ENCODE results near the gene GALK1. TPM values are rescaled to one million over a fixed set of nuclear protein-coding genes. Genes with fewer than 3 reads are reported as not detected.

The GALK1 gene
- total and polyA plus RNA-seq, 9 of the 15 experiments (the other 6 are each of a cell fraction or from before 2014, with no cell fraction given) = 0.45 to 51.6 (median 17.4) TPM

- TF ChIP-seq MNT (conservative IDR thresholded peaks at IDR 0.05) (peak; percentile 80 to 85; a peak in 2 of 4 replicates), NEUROD1 (IDR thresholded peaks at IDR 0.05; ENCODE audit: borderline replicate concordance, low read depth, low read length, partially characterized antibody) (no peak), NFYB (IDR thresholded peaks at IDR 0.05; ENCODE audit: extremely low read depth, insufficient read length) (no peak), HNRNPL (IDR thresholded peaks at IDR 0.05; ENCODE audit: low read depth, low read length) (no peak), JUNB (CRISPR knock-in tag; conservative IDR thresholded peaks at IDR 0.05) (no peak), FOXO4 (CRISPR knock-in tag; IDR thresholded peaks at IDR 0.05) (no peak), ETV1 (tag; conservative IDR thresholded peaks at IDR 0.05; ENCODE audit: low read depth) (no peak), CHD4 (IDR thresholded peaks at IDR 0.05; ENCODE audit: insufficient read depth, insufficient replicate concordance, low read depth, low read length, poor library complexity, severe bottlenecking) (no peak), HINFP (tag; conservative IDR thresholded peaks at IDR 0.05; ENCODE audit: low read depth) (peak; percentile 95), ZNF184 (CRISPR knock-in tag; IDR thresholded peaks at IDR 0.05) (no peak), VEZF1 (CRISPR knock-in tag; IDR thresholded peaks at IDR 0.05) (no peak; the same call in 1 of the 2 replicates), ZNF431 (CRISPR knock-in tag; IDR thresholded peaks at IDR 0.05) (no peak), ETS2 (tag; IDR thresholded peaks at IDR 0.05; ENCODE audit: borderline replicate concordance, poor library complexity, severe bottlenecking) (no peak), ZNF785 (CRISPR knock-in tag; IDR thresholded peaks at IDR 0.05) (no peak), CTCFL (IDR thresholded peaks at IDR 0.05; ENCODE audit: borderline replicate concordance, insufficient read depth, low read depth, low read length, poor library complexity, severe bottlenecking) (no peak), MED1 (CRISPR knock-in tag; IDR thresholded peaks at IDR 0.05; ENCODE audit: borderline replicate concordance) (no peak), KDM2B (CRISPR knock-in tag; IDR thresholded peaks at IDR 0.05) (no peak), POLR2H (tag; IDR thresholded peaks at IDR 0.05; ENCODE audit: low read depth) (peak; percentile 19; the same call in 1 of the 2 replicates)
Observed at GRCh38 chr17:75784473-75785015, 19.6 kb upstream of the GALK1 start, which contains the start of gene UNK (continued).

All from K562 (cell line).